Stomach smooth muscle (tissue), 2 donors: ENCODE data around the gene KCNJ4.
A peak's percentile ranks its signal among the peaks of the same experiment; 100 is the strongest.

Experiments used
- H3K27ac ChIP-seq: one replicate; pipeline ENCODE4 v1.7.0; 2013; ENCODE audit warnings: mild to moderate bottlenecking, low read length, inconsistent platforms
- H3K27me3 ChIP-seq, 2 donors: one replicate each; pipeline ENCODE4 v1.7.0; 2013; ENCODE audit warnings: low read length in 2 of 2; ENCODE audit not compliant: insufficient read depth in 2 of 2, control insufficient read depth in 1 of 2
- H3K36me3 ChIP-seq, 2 donors: one replicate each; pipeline ENCODE4 v1.7.0; 2013; ENCODE audit warnings: low read length in 2 of 2; ENCODE audit not compliant: control insufficient read depth in 2 of 2, insufficient read depth in 2 of 2
- H3K4me1 ChIP-seq: one replicate; pipeline ENCODE4 v1.7.0; 2013; ENCODE audit warnings: low read length; ENCODE audit not compliant: control insufficient read depth, insufficient read depth
- H3K4me3 ChIP-seq, 2 donors: one replicate each; pipeline ENCODE4 v1.7.0; 2013; ENCODE audit warnings: low read length in 2 of 2
- H3K9ac ChIP-seq, 2 donors: one replicate each; pipeline ENCODE4 v1.7.0; 2013; ENCODE audit warnings: low read length in 2 of 2, mild to moderate bottlenecking in 1 of 2
- H3K9me3 ChIP-seq, 2 donors: one replicate each; pipeline ENCODE4 v1.7.0; 2013; ENCODE audit warnings: low read length in 2 of 2; ENCODE audit not compliant: control insufficient read depth in 2 of 2
- donor health status: healthy.
- donor health status: Pancreatic carcinoma.

Gene KCNJ4

DNA sequence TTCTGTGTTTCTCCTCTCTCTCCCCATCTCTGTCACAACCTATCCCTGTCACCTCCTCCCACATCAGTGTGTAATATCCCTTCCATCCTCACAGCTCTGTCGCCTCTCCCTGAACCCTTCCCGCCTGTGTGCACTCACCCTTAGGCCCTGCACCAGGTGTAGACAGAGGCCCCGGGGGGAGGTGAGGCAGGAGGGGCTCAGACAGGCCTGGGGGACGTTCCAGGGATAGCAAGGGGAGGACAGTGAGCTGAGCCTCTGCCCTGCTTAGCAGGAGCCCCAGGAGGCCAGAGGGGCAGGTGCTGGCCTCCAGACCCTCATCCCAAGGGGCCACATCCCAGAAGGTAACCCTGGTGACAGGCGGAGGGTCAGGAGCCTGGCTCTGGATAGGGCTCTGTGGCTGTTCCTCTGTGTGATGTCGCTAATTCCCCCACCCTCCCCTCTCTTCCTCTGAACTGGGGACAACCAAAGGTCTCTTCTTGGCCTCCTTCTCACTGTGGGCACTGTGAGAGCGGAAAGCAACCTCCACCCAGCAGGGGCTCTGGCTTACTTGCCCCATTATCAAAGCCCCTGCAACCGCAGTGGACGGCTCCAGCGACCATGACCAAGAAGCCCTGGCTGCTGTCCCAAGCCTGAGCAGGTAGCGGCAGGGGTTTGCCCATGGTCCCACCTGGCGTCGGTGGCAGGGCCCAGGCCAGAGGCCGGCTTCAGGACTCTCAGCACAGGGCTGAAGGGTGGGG, 35.7 kb downstream of the KCNJ4 start:
- Histone ChIP-seq H3K9me3 (no peaks in the 10 kb centered on the region), H3K9ac (no peak overlapping the region), H3K4me3 (no peak overlapping the region), H3K27me3 (no peaks in the 10 kb centered on the region), H3K36me3 (no peaks in the 10 kb centered on the region), H3K27ac (no peak overlapping the region), H3K4me1 (no peaks in the 10 kb centered on the region)

DNA sequence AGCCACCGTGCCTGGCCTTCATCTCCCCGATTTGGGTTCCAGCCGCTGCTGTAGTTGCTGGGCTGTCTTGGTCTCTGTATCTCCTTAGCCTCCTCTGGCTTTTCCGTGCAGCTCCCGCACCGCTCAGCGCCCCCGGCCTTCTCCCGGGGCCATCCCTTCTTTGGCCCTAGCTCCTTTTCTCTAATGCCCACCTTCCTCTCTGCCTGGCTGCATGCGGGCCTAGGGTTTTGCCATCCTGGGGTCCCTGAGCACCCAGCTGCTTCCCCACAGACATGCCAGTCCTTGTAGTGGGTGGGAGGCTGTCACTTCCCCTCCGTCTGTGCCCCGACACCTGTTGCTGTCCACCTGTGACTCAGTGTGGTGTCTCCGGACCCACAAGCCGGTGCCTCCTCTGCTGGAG, 36.4 kb downstream of the KCNJ4 start:
- Histone ChIP-seq H3K9me3 (no peaks in the 10 kb centered on the region), H3K9ac (no peak overlapping the region), H3K27ac (no peak overlapping the region), H3K4me1 (no peaks in the 10 kb centered on the region), H3K27me3 (no peaks in the 10 kb centered on the region), H3K4me3 (no peak overlapping the region), H3K36me3 (no peaks in the 10 kb centered on the region)

DNA sequence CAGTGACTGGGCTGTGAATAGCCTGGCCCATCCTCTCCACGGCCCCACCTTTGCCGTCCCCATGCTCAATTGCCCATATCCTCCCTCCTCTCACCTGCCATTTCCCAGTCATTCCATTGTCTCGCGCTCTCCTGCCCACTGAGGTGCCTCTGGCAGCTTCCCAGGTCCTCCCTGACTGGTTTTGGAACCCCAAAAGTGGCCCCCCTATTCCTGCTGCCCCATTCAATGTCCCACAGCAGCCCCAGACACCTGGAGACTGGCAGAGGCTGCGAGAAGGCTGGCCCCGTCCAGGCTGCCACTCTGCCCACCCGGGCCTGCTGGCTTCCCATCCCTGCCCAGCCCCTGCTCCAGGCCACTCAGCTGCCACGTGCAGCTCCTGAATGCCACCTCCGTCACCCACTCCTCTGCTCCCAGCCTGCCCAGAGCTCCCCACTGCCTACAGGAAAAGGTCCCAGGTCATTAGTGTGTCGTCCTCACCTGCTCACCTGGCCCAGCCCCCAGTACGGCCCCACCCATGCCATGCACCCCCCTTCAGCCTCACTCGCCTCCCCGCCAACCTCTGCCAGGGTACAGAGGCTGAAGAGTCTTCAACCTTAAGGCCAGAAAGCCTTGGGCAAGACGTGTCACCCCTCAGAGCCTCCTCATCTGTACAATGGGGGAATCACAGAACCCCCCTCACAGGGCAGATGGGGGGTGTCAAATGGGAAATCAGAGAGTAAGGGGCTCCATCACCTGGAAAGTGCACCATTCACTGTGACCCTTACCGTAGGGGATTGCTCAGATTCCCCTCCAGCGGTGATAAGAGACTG, 37.5 kb downstream of the KCNJ4 start:
- Histone ChIP-seq H3K4me3 (no peak overlapping the region), H3K27ac (no peak overlapping the region), H3K27me3 (peaks cover 0 to 1% of the 10 kb centered on the region in 2 donors), H3K36me3 (no peaks in the 10 kb centered on the region), H3K9ac (no peak overlapping the region), H3K9me3 (no peaks in the 10 kb centered on the region), H3K4me1 (peaks cover 8% of the 10 kb centered on the region)

DNA sequence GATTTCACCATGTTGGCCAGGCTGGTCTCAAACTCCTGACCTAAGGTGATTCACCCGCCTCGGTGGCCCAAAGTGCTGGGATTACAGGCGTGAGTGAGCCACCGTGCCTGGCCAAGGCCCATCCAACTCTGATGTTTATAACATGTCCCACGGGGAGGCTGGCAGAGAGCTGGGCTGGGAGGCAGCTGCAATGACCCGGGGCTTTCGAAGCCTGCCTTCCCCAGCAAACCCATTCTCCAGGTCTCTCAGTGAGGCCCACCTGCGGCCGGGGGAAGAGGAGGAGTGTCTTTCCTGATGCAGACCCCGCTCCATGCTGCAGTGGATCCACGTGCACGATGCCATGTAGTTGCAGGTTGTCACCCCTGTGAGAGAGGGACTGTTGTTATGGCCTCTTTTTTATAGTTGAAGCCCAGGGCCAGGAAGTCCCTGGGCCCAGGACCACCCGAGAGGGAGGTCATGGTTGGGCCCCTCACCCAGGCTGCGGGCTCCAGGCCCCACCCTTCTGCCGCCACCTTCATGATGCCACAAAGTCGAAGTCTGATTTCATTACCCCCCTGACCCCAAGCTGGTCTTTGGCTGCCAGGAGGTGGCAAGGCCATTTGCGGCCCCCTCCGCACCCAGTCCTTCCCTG, 38.3 kb downstream of the KCNJ4 start:
- H3K4me3 ChIP-seq: no peak overlapping the region
- no peak overlapping the region for H3K9ac ChIP-seq
- H3K36me3 ChIP-seq: no peaks in the 10 kb centered on the region
- H3K27ac ChIP-seq: no peak overlapping the region
- peaks cover 10% of the 10 kb centered on the region for H3K4me1 ChIP-seq
- peaks cover 0 to 2% of the 10 kb centered on the region in 2 donors for H3K27me3 ChIP-seq
- H3K9me3 ChIP-seq: no peaks in the 10 kb centered on the region

DNA sequence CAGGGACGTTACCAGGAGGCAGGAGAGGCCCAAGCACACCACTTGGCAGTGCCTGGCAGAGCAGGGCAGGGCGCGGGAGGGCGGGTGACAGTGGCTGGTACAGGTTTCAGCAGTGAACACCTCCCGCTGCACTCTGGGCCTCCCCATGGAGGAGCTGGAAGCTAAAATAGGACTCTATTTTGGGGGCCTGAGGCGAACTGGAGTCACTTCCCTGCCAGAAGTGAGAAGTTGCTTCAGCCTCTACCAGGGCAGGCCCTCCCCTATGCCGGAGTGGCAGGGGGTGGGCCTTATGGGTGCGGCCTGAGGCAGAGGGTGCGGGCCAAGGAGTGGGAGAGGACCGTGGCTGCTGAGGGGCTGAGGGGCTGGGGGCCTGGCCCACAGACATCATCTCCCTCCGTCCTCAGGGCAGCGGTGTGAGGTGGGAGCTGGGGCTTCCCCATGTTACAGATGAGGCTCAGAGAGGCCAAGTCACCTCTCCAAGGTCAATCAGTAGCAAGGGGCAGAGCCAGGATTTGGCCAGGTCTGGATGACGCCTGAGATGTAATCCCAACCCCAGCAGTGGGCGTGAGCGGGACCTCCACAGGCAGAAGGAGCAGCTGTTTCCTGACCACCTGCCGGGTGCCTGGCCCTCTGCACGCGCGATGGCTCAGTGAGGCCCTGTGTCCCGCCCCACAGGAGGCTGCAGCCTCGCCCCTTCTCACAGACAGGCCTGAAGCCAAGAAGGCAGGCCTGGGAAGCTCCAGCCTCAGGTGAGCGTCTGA, 39.3 kb downstream of the KCNJ4 start:
- Histone ChIP-seq H3K27ac (no peak overlapping the region), H3K4me3 (no peak overlapping the region), H3K27me3 (peaks cover 0 to 2% of the 10 kb centered on the region in 2 donors), H3K9me3 (no peaks in the 10 kb centered on the region), H3K9ac (no peak overlapping the region), H3K36me3 (no peaks in the 10 kb centered on the region), H3K4me1 (peaks cover 10% of the 10 kb centered on the region)

DNA sequence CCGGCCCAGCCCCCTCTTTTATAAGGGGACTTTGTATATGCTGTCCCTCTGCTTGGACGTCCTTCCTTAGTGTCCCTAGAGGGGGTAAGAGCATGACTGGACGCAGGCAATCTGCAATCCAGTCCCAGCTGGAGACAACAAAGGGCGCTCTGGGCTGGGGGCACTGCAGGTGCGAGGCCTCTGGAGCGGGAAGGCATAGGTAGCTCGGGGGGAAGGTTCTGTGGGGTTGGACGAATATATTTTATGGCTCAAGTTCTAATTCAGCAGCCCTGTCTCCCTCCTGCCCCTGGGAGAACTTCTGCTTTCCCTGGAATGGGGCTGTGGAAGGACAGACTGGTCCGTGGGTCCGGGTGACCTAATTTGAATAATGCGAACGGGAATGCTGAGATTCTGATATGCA, 40.0 kb downstream of the KCNJ4 start:
- Histone ChIP-seq H3K27me3 (peaks cover 0 to 2% of the 10 kb centered on the region in 2 donors), H3K9ac (no peak overlapping the region), H3K9me3 (no peaks in the 10 kb centered on the region), H3K4me3 (no peak overlapping the region), H3K4me1 (peaks cover 10% of the 10 kb centered on the region), H3K27ac (no peak overlapping the region), H3K36me3 (no peaks in the 10 kb centered on the region)

DNA sequence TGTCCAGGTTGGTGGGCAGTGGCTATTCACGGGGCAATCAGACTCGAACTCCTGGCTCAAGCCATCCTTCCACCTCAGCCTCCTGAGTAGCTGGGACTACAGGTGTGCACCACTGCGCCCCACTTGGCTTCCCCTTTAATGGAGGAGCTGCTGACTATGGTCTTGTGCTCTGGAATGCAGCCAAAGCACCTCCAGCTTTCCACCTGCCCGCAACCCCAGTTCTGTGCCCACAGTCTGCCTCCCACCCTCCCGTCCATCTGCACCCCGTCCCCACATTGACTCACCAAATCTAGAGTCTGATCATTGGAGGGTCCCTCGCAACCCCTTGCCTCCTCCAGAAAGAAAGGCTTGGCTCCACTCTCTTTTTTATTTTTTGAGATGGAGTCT, 41.0 kb downstream of the KCNJ4 start:
- Histone ChIP-seq H3K27me3 (peaks cover 0 to 2% of the 10 kb centered on the region in 2 donors), H3K4me1 (peaks cover 10% of the 10 kb centered on the region), H3K9ac (no peak overlapping the region), H3K36me3 (no peaks in the 10 kb centered on the region), H3K27ac (no peak overlapping the region), H3K4me3 (no peak overlapping the region), H3K9me3 (no peaks in the 10 kb centered on the region)

DNA sequence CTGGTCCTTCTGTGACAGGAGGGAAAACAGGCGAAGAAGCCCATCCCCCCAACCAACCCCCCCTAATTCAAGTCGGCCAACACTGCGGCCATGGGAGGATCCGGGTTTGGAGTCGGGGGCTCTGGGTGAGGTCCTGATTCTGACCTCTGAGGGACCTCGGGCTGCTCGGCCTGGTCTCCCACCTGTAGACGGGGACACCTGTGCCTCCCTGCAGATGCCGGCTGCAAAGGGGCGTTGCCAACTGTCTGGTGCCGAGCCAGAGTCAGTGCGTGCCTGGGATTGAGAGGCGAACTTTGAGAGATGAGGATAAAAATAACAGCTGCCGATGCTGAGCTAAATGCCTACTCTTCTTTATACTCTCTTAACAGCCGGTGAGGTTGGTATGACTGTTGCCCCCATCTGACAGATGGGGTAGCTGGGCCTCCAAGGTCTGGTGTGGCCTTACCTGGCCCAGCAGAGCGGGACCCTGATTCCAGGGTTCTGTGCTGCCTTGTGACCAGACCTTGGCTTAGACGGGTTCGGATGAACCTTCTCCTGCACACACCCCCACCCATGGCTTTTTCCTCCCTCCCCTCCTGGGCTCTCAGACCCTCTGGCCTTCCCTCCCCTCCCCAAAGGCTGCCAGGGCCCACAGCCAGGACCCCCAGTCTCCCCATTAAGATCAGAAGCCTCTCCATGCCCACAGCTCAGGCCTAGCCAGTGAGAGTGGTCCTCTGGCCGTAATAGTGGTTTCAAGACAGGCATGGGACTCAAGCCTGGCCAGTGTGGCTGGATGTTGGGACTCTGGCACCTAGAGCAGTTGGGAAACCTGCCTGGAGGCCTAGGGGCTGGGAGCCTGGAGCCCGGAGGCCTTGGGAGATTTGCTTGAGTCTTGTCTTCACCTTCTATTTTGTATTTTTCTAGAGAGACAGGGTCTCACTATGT, 41.7 kb downstream of the KCNJ4 start:
- no peaks in the 10 kb centered on the region for H3K9me3 ChIP-seq
- H3K27me3 ChIP-seq: peaks cover 0 to 2% of the 10 kb centered on the region in 2 donors
- H3K36me3 ChIP-seq: no peaks in the 10 kb centered on the region
- peak overlapping the region in 1 of 2 donors; percentile 15 for H3K9ac ChIP-seq
- no peak overlapping the region for H3K27ac ChIP-seq
- peaks cover 10% of the 10 kb centered on the region for H3K4me1 ChIP-seq
- H3K4me3 ChIP-seq: peak overlapping the region; percentile 49 to 62

DNA sequence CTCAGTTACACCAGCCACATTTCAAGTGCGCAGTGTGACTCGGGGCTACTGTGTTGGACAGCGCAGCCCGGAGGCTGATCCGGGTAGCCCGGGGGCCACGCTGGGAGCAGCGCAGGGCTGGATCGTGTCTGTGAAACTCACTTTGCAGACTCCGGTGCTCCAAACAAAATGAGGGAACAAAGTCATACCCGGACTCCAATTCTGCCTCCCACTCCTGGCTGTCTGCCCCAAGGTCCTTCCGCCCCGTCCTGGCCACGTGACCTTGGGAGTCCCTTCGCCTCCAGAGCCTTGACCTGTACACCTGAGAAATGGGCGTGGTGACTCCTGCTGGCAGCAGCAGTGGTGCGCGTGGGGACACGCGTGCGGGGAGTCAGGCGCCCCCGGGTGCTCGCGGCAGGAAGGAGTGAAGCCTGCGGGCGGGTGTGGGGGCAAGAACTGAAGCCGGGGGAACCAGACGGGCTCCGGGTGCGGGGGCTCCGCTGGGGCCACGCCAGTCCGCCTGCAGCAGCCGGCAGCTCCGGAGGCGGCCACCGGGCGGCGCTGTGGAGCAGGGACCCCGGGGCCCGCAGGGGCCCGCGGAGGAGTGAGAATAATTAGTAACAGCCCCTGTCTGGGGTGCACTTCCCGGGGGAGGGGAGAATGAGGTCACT, 42.4 kb downstream of the KCNJ4 start:
- no peak overlapping the region for H3K27ac ChIP-seq
- peak overlapping the region in 1 of 2 donors; percentile 15 for H3K9ac ChIP-seq
- peaks cover 10% of the 10 kb centered on the region for H3K4me1 ChIP-seq
- no peaks in the 10 kb centered on the region for H3K36me3 ChIP-seq
- no peaks in the 10 kb centered on the region for H3K9me3 ChIP-seq
- peaks cover 0 to 2% of the 10 kb centered on the region in 2 donors for H3K27me3 ChIP-seq
- H3K4me3 ChIP-seq: peak overlapping the region; percentile 49 to 62
